WTC11 (cell line): Measurements from ENCODE around the gene TMEM192. TPM values are rescaled to one million over a fixed set of nuclear protein-coding genes. Genes with fewer than 3 reads are reported as not detected.

Experiments
- ATAC-seq: fragments of 200-7000 bp; cut with Tn5 transposase; 2 replicates; pipeline ENCODE4 v1.10.0; 2021; ENCODE audit warnings: mild to moderate bottlenecking, moderate library complexity
- Bru-seq: library from RNA; stranded (reverse); fragments of 400-500 nt; gene quantifications from one replicate; lab custom pipeline; 2021; lab: Mats Ljungman, UMichigan
- CTCF ChIA-PET: fragments of 300-600 bp; sonication (Branson Sonifier 250); formaldehyde crosslinking; loops from one replicate; lab custom pipeline; 2021; ENCODE audit warnings: antibody characterized with exemption; lab: Charles Lee
- POLR2A ChIA-PET: fragments of 350-600 bp; sonication (Branson Sonifier 250); formaldehyde crosslinking; loops from one replicate; lab custom pipeline; 2021; ENCODE audit warnings: antibody characterized with exemption; lab: Charles Lee
- DNase-seq: peaks from one replicate; pipeline ENCODE4 v3.0.0; 2021; ENCODE audit warnings: low spot score
- H3K27ac Mint-ChIP-seq: 2 replicates; pipeline ENCODE4 v1.8.0; 2021; ENCODE audit warnings: mixed read lengths
- H3K27me3 Mint-ChIP-seq: 2 replicates; pipeline ENCODE4 v1.8.0; 2021; ENCODE audit warnings: low read depth, mild to moderate bottlenecking, moderate library complexity, mixed read lengths
- H3K36me3 Mint-ChIP-seq: 2 replicates; pipeline ENCODE4 v1.8.0; 2021; ENCODE audit warnings: mixed read lengths
- H3K4me1 Mint-ChIP-seq: 2 replicates; pipeline ENCODE4 v1.8.0; 2022; ENCODE audit warnings: mixed read lengths
- H3K4me3 Mint-ChIP-seq: 2 replicates; pipeline ENCODE4 v1.8.0; 2021; ENCODE audit warnings: mild to moderate bottlenecking, moderate library complexity, mixed read lengths
- H3K9me3 Mint-ChIP-seq: 2 replicates; pipeline ENCODE4 v1.8.0; 2021; ENCODE audit warnings: mixed read lengths
- AFF4 ChIP-seq: sonication (generic); formaldehyde crosslinking; IDR thresholded peaks from 2 replicates; pipeline ENCODE4 v1.8.1; 2023; ENCODE audit warnings: mild to moderate bottlenecking, missing genetic modification reagents, borderline replicate concordance
- ATF1 ChIP-seq: sonication (generic); formaldehyde crosslinking; IDR thresholded peaks from 2 replicates; pipeline ENCODE4 v1.8.1; 2023; ENCODE audit warnings: mild to moderate bottlenecking, moderate library complexity, missing genetic modification reagents
- EMX1 ChIP-seq: fragments of 250-450 bp; sonication (Bioruptor Pico); IDR thresholded peaks from 2 replicates; pipeline ENCODE4 v1.8.0; 2021; ENCODE audit warnings: mild to moderate bottlenecking
- IRF2 ChIP-seq: sonication (generic); formaldehyde crosslinking; IDR thresholded peaks from 2 replicates; pipeline ENCODE4 v1.8.0; 2022; ENCODE audit warnings: low read depth, missing genetic modification reagents, borderline replicate concordance
- MAX ChIP-seq: sonication (generic); formaldehyde crosslinking; IDR thresholded peaks from 2 replicates; pipeline ENCODE4 v1.8.0; 2022; ENCODE audit warnings: mild to moderate bottlenecking, missing genetic modification reagents
- MYBL2 ChIP-seq: sonication (generic); formaldehyde crosslinking; IDR thresholded peaks from 2 replicates; pipeline ENCODE4 v1.8.1; 2023; ENCODE audit warnings: mild to moderate bottlenecking, moderate library complexity, missing genetic modification reagents
- NFE2L1 ChIP-seq: sonication (generic); formaldehyde crosslinking; IDR thresholded peaks from 2 replicates; pipeline ENCODE4 v1.8.1; 2023; ENCODE audit warnings: missing genetic modification reagents
- NFYB ChIP-seq: sonication (generic); formaldehyde crosslinking; conservative IDR thresholded peaks from 2 replicates; pipeline ENCODE4 v1.8.0; 2022; ENCODE audit warnings: low read depth, missing genetic modification reagents
- RELA ChIP-seq: sonication (generic); formaldehyde crosslinking; IDR thresholded peaks from 2 replicates; pipeline ENCODE4 v1.8.1; 2022; ENCODE audit warnings: missing genetic modification reagents, mild to moderate bottlenecking, borderline replicate concordance
- SMAD4 ChIP-seq: sonication (generic); formaldehyde crosslinking; IDR thresholded peaks from 2 replicates; pipeline ENCODE4 v1.8.0; 2022; ENCODE audit warnings: mild to moderate bottlenecking, missing genetic modification reagents
- SOX15 ChIP-seq: fragments of 250-450 bp; sonication (Bioruptor Pico); IDR thresholded peaks from 2 replicates; pipeline ENCODE4 v1.9.0; 2021; ENCODE audit warnings: mild to moderate bottlenecking
- SP1 ChIP-seq: sonication (generic); formaldehyde crosslinking; conservative IDR thresholded peaks from 2 replicates; pipeline ENCODE4 v1.8.1; 2022; ENCODE audit warnings: missing genetic modification reagents
- TCF7 ChIP-seq: sonication (generic); formaldehyde crosslinking; IDR thresholded peaks from 2 replicates; pipeline ENCODE4 v1.8.0; 2022; ENCODE audit warnings: mild to moderate bottlenecking, low read depth, missing genetic modification reagents, moderate library complexity
- ZBTB21 ChIP-seq: sonication (generic); formaldehyde crosslinking; IDR thresholded peaks from 2 replicates; pipeline ENCODE4 v1.8.1; 2023; ENCODE audit warnings: mild to moderate bottlenecking, missing genetic modification reagents, borderline replicate concordance
- ZNF317 ChIP-seq: sonication (generic); formaldehyde crosslinking; IDR thresholded peaks from 2 replicates; pipeline ENCODE4 v1.8.1; 2023; ENCODE audit warnings: low read depth, mild to moderate bottlenecking, moderate library complexity, missing genetic modification reagents, borderline replicate concordance
- ZNF532 ChIP-seq: fragments of 250-450 bp; sonication (Bioruptor Pico); IDR thresholded peaks from 2 replicates; pipeline ENCODE4 v1.9.0; 2021; ENCODE audit warnings: mild to moderate bottlenecking, borderline replicate concordance
- ZSCAN18 ChIP-seq: fragments of 250-450 bp; sonication (Bioruptor Pico); IDR thresholded peaks from 2 replicates; pipeline ENCODE4 v2.1.2; 2022; ENCODE audit warnings: mild to moderate bottlenecking, moderate library complexity
- long read RNA-seq, 3 experiments: library from RNA in 1 of 3; library from capped mRNA in 1 of 3; library from polyadenylated mRNA in 1 of 3; unstranded in 2 of 3; stranded (forward) in 1 of 3; transcript quantifications; one replicate each; pipeline ENCODE4 v2.0.0, GENCODE V29; 2021
- total RNA-seq: library from RNA; stranded (reverse); gene quantifications from 3 replicates; pipeline ENCODE4 v1.2.3, GENCODE V29; 2021
- TF ChIP-seq, protein P1 (sequence below): sonication (generic); formaldehyde crosslinking; IDR thresholded peaks from 2 replicates; pipeline ENCODE4 v1.8.1; 2022; ENCODE audit warnings: mild to moderate bottlenecking, moderate library complexity, missing genetic modification reagents
- TF ChIP-seq, protein P2 (sequence below): fragments of 250-450 bp; sonication (Bioruptor Pico); IDR thresholded peaks from 2 replicates; pipeline ENCODE4 v1.9.0; 2021; ENCODE audit warnings: mild to moderate bottlenecking

The TMEM192 gene
- 10.5 to 11.2 TPM (median 11.0 TPM) in 3 replicates for total RNA-seq
- percentile 45 among the genes with signal in this experiment for Bru-seq, nascent RNA
- long read RNA-seq, experiment 1, full-length matches to known transcripts = 9 of 11 reads
- long read RNA-seq, experiment 1, partial matches to known transcripts = 2 of 11 reads
- long read RNA-seq, experiment 1, other reads (novel, unspliced or antisense) = 0 of 11 reads
- long read RNA-seq, experiment 2, full-length matches to known transcripts = 4 of 15 reads
- long read RNA-seq, experiment 2, partial matches to known transcripts = 2 of 15 reads
- long read RNA-seq, experiment 2, other reads (novel, unspliced or antisense) = 9 of 15 reads
- long read RNA-seq, experiment 3, full-length matches to known transcripts = 19 of 29 reads
- long read RNA-seq, experiment 3, partial matches to known transcripts = 6 of 29 reads
- long read RNA-seq, experiment 3, other reads (novel, unspliced or antisense) = 4 of 29 reads

DNA sequence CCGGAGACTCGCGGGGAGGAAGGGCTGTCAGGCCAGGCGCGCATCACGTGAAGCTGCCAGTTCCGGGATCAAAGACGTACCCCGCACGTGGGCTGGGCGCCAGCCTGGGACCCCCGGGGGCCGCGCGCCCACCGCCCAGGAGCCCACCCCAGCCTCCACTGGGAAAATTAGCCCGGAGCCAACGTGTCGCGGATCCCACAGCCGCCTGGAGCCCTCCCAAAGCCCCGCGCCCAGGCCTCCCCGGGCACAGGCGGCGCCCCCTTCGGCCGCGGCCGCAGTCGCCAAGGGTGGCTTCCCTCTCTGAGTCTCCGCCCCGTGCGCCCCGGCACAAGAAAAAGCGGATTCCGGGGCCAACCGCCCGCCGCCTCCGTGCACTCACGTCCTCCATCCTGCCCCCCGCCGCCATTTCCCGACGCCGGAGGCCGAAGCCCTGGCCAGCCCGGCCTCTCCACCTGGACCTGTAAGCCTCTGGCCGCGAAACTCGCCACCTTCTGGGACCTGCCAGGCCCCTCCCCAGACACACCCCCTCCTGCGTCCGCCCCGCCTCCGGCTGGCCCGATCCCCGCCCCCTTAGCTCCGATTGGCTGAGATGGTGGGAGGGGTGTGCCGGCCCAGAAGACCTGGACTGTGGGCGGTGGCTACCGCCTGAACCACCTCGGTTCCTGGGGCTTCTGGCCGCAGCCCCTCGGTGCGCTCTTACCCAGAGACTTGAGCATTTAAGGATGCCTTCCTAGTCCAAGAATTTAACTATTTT is at the start of gene TMEM192:
TSS of gene TMEM192 (minus strand) at position 493 of the 754 bp plus-strand sequence. CDS start at position 406, 87 bp downstream.
- ATAC-seq (peak; percentile 98), DNase-seq (peak; percentile 93)
- peaks cover 15% of the 10 kb centered on the region for H3K4me1 Mint-ChIP-seq
- ChIA-PET POLR2A (interaction anchor here (0.6 to 1.1 kb wide), 5 partner anchors 8 to 246 kb away, joined by 3 to 6 read pairs (median 3); partner anchors contain the start of gene MSMO1), CTCF (interaction anchor here (0.5 to 2.4 kb wide), 35 partner anchors 9 to 965 kb away, joined by 3 to 33 read pairs (median 5); partner anchors contain the start of genes MSMO1, TRIM61 and TRIM75)
- no peaks in the 10 kb centered on the region for H3K9me3 Mint-ChIP-seq
- peak within 1 kb of the TSS; percentile 80 for H3K4me3 Mint-ChIP-seq
- peaks cover 3% of the 10 kb centered on the region; the same call in 1 of the 2 replicates for H3K36me3 Mint-ChIP-seq
- H3K27ac Mint-ChIP-seq = peak within 1 kb of the TSS; percentile 82
- H3K27me3 Mint-ChIP-seq = peaks cover 3% of the 10 kb centered on the region; the same call in 1 of the 2 replicates
- no peak for TF ChIP-seq ZNF532 (CRISPR knock-in tag)
- TF ChIP-seq ATF1 (CRISPR knock-in tag) = no peak
- no peak for TF ChIP-seq ZSCAN18 (CRISPR knock-in tag)
- TF ChIP-seq RELA (CRISPR knock-in tag) = no peak
- TF ChIP-seq NFE2L1 = no peak
- no peak for TF ChIP-seq IRF2 (CRISPR knock-in tag)
- TF ChIP-seq SMAD4 = no peak
- TF ChIP-seq, protein P1, sequence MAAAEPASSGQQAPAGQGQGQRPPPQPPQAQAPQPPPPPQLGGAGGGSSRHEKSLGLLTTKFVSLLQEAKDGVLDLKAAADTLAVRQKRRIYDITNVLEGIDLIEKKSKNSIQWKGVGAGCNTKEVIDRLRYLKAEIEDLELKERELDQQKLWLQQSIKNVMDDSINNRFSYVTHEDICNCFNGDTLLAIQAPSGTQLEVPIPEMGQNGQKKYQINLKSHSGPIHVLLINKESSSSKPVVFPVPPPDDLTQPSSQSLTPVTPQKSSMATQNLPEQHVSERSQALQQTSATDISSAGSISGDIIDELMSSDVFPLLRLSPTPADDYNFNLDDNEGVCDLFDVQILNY (CRISPR knock-in tag) = 0 out of 2 replicates have a peak, but pooled peaks have one; percentile 38
- TF ChIP-seq, protein P2, sequence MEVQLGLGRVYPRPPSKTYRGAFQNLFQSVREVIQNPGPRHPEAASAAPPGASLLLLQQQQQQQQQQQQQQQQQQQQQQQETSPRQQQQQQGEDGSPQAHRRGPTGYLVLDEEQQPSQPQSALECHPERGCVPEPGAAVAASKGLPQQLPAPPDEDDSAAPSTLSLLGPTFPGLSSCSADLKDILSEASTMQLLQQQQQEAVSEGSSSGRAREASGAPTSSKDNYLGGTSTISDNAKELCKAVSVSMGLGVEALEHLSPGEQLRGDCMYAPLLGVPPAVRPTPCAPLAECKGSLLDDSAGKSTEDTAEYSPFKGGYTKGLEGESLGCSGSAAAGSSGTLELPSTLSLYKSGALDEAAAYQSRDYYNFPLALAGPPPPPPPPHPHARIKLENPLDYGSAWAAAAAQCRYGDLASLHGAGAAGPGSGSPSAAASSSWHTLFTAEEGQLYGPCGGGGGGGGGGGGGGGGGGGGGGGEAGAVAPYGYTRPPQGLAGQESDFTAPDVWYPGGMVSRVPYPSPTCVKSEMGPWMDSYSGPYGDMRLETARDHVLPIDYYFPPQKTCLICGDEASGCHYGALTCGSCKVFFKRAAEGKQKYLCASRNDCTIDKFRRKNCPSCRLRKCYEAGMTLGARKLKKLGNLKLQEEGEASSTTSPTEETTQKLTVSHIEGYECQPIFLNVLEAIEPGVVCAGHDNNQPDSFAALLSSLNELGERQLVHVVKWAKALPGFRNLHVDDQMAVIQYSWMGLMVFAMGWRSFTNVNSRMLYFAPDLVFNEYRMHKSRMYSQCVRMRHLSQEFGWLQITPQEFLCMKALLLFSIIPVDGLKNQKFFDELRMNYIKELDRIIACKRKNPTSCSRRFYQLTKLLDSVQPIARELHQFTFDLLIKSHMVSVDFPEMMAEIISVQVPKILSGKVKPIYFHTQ (CRISPR knock-in tag) = no peak
- peak; percentile 89 for TF ChIP-seq NFYB (CRISPR knock-in tag)
- no peak for TF ChIP-seq SOX15 (CRISPR knock-in tag)
- TF ChIP-seq EMX1 = no peak
- no peak for TF ChIP-seq ZNF317
- peak; percentile 56; the same call in 1 of the 2 replicates for TF ChIP-seq ZBTB21
- TF ChIP-seq TCF7 (CRISPR knock-in tag) = 0 out of 2 replicates have a peak, but pooled peaks have one; percentile 39
- peak; percentile 87 for TF ChIP-seq MAX (CRISPR knock-in tag)
- TF ChIP-seq SP1 = peak; percentile 91
- peak; percentile 77; the same call in 1 of the 2 replicates for TF ChIP-seq AFF4 (CRISPR knock-in tag)
- 0 out of 2 replicates have a peak, but pooled peaks have one; percentile 33 for TF ChIP-seq MYBL2 (CRISPR knock-in tag)
